ENCODE measurements around the gene MAN2A1.

GRCh38 chr5:109876941-109877669 lies 187.4 kb downstream of the MAN2A1 start:
- no peak for TF ChIP-seq POLR2A (IDR thresholded peaks at IDR 0.05)
- no peak for TF ChIP-seq CTCF (IDR thresholded peaks at IDR 0.05)

Measured in adrenal gland (tissue), 5 donors.